HG02981 (cell line): ENCODE measurements around the gene HELB.

Source experiments
- ATAC-seq: cut with Tn5 transposase; IDR thresholded peaks from one replicate; pipeline ENCODE4 v1.9.1; 2021; ENCODE audit warnings: mild to moderate bottlenecking, moderate library complexity; ENCODE audit not compliant: unreplicated experiment

HELB gene

DNA sequence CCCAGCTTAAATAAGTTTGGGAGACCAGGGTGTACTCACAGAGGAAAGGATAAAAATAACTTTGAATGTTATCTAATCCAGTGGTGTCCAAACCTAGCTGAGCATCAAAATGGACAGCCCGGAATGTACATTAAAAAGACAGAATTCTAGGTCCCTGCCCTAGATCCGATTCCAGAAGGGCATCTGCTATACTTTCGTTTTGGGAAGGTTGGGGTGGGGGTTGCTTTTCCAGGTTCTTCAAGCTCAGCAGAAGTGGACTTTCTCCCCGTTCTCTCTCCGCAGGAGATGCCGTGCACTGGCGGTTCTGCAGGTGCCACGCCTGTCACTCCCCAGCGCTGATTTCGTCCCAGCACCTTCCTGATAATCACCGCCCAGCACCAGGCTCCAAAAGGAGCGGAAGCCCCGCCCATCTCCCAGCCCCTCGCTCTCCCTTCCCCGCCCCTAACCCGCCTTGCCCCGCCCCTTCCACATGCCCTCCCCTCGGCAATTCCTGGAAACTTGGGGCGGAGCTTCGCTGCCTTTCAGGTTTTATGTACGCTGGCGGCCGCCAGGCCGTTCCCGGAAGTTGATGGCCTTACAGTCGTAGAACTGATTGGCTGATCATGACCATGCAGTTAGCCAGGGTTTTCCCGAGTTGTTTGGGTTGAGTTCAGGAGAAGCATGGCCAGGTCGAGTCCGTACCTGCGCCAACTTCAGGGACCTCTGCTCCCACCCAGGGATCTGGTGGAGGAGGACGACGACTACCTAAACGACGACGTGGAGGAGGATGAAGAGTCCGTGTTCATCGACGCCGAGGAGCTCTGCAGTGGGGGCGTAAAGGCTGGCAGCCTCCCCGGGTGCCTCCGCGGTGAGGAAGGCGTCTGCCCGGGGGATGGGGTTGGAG is at the start of gene HELB:
HELB (plus strand) TSS at position 550 of the 883 bp plus-strand sequence; CDS start at position 661, 111 bp downstream.
- peak; percentile 92 for ATAC-seq

DNA sequence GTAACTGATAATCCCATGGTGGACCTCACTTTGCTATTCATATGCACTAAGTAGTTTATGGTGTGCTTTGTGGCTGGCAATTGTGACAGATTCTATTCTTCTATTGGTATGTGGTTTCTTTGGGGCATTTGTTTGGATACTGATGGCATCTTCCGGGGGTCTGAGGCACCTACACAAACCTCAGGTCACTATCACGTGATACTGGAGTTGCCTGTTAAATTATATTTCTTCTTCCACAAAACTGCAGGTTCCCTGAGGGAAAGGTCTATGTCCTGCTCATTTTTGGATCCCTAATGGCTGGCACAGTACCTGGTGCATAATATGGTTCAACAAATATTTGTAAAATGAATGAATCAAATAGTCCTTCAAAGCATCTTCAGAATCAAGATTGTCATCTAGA is 49.5 kb upstream of the HELB start:
- no peak for ATAC-seq

DNA sequence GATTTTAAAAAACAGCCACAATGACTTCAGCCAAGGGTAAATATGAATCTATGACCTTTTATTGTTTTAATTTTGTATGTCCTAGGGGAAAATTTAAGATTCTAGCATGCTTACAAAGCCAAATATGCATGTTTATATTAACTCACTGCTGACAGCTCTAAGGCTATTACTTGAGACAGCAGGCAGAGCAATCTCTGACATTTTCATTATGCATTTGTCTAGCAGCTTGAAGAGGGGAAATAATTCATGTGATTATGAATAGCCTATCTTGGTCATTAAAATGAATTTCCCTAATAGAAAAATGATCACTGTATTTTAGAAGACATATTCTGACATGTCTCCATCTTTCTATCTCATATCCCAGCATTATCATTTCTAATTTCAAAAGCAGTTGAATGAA is 46.6 kb upstream of the HELB start:
- ATAC-seq: no peak

DNA sequence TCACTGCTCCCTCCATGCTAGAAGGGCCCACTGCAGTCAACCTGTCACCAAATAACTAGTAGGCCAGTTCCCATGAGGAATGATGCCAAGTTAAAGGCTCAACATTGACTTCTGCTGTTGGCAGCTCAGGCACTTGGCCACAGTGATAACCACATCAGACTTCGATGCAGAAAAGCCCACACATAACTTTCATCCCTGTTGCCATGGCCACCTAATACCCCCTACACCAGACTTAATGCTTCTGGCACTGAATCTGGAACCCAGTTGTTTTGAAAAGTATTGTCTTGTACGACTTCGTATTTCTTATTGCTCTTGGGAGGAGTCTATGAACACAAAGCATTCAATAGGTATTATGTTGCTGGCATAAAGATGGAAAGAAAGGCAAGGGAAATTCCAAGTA is 44.3 kb upstream of the HELB start:
- ATAC-seq: no peak

DNA sequence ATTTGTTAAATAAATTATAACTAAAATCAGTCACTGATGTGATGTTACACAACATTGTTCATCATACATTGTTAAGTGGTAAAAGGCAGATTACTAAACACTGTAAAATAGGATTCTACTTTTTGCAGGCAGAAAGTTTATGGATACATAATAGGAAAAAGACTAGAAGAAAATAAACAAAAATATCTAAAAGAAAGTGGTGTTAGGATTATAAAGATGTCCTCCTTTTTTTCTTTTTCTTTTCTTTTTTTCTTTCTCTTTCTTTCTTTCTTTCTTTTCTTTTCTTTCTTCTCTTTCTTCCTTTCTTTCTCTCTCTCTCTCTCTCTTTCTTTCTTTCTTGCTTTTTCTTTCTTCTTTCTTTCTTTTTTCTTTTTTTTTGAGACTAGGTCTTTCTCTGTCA is 39.6 kb upstream of the HELB start:
- no peak for ATAC-seq

DNA sequence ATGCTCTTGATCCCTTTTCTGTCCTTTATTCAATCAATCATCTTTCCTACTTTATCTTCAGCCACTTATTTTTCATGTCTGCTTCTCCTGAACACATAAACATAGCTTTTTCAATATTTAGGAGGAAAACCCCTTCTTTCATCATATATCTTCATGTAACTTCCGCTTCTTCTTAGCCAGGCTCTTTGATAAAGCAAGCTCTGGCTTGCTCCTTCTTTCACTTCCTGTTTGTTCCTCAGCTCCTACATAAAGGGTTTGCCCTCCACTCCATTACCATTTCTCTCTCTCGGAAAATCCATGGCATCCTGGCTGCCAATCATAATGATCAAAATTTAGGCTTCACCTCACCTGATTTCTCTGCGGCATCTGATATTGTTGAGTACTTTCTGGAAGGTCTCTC is 33.7 kb upstream of the HELB start:
- no peak for ATAC-seq

DNA sequence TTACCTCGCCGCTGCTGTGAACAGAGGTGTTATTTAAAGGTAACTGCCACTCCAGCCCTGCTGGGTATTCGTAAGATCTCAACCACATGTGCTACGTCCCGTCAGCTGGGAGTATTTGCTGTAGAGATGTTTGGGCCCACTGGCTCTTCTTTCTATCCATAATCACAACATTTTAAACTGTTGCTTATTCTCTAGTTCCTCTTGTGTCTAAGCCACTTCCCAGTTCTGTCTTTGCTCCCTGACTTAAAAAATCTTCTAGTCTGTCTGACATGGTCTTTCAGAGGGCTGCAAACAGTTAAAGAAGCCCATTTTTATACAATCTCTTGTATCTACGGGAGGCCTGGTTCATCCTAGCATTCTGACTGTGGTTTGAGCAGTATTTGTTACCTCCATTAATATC is 33.2 kb upstream of the HELB start:
- ATAC-seq: no peak

DNA sequence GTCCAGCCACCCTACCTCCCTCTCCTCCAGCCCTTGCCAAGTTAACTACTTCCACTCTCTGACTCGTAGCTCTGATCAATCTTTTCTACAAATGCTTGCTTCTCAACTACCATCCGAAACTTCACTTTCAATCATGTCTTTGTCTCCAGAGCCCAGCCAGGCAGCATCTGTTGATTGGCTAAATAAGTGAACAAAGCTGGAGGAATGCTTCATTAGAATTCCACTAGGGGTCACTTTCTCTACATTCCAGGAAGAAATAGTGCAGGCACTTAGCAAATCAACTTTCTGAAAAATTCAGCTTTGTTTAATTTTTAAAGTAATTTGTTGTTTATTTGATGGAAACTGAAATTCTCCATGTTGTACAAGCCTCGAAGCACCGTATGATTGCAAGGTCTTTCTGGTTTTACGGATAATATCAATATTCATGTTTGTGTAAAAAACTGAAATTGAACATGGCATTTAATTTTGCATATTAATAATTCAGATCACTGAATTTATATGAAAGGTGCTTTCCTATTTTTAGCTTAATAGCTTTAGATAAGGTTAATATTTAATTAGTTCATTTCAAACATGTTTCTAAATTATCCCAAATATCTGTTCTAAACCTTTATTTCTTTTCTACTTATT is 32.4 kb upstream of the HELB start:
- peak; percentile 49 for ATAC-seq

DNA sequence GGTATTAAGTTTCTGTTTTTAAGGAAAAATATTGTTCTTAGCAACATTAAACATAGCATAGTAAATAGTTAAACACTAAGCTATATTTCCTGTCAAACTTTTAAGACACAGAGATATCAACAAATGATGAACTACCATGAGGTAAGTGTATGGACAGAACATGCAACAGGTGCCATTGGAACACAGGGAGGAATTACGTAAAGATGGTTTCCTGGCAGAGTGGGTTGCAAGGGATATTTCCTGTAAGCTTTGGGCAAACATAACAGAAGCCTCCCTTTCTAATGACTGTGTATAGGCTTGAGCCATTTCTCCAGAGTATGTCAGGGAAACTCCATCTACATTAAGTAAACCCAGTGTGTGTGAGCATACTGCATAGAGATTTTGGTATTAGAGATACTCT is 31.7 kb upstream of the HELB start:
- no peak for ATAC-seq

DNA sequence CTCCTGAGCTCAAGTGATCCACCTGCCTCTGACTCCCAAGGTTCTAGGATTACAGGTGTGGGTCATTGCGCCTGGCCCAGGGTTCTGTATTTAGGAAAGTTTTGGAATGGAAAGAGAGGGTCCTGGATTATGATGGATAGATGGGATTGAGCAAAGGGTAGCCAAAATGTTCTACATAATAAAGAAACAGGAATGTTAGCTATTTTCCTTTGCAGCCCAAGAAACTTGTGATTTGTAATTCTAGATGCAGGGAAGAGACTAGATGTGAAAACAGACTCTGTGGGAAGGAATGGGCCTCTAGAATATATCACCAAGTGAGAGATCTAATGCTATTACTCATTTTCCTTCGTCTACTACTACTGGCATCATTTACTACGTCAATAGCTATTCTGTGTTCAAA is 29.6 kb upstream of the HELB start:
- ATAC-seq: no peak

DNA sequence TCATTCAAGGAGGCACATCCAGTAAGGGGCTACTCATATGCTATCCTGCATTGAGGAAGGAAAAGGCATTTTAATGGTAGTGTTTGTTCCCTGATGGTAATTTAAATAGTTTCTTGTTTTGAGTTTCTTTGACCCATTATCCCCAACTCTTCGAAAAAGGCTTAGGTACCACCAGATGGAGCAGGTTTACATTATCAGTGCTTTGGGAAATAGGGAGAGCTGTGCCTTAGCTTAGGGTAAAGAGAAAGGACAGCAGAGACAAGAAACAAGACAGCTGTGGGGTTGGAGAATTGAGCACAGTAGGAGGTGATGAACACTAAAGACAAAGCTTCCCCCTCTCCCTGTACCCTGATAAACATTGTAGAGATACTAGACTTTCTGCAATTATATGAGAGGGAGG is 29.1 kb upstream of the HELB start:
- no peak for ATAC-seq

DNA sequence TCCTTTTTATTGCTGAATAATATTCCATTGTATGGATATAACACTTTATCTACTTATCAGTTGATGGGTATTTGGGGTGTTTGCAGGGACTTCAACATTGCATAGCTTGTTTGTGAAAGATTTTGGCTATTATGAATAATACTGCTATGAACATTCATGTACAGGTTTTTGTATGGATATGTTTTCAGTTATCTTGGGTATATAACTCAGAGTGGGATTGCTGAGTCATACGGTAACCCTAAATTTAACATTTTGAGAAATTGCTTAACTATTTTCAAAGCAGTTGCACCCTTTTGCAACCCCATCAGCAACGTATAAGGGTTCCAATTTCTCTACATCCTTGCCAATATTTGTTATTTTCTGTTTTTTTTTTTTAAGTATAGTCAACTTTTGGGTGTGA is 27.3 kb upstream of the HELB start:
- no peak for ATAC-seq

DNA sequence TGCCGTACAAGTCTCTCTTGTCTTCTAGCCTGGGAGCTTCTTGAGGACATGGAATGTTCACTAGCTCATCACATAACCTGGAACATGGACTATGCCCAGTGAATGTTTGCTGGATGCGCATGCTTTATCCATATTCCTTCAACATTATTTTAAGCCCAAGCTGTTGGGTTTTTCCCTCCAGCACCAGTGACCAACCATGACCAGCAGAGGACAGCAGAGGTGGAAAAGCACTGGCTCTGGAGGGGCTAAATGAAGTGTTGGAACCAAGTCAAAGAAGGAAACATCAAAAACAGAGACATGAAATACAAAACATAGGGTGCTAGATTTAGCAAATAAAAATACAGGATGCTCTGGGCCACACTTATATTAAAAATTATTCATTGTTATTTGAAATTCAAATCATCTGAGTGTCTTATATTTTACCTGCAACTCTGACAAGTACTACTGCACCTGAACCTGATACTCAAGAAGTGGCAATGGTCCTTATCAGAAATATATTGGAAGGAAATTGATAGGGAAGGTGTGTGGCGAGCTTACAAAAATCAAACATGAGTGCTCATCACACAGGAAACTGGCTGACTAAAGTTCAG is 23.1 kb upstream of the HELB start:
- no peak for ATAC-seq

DNA sequence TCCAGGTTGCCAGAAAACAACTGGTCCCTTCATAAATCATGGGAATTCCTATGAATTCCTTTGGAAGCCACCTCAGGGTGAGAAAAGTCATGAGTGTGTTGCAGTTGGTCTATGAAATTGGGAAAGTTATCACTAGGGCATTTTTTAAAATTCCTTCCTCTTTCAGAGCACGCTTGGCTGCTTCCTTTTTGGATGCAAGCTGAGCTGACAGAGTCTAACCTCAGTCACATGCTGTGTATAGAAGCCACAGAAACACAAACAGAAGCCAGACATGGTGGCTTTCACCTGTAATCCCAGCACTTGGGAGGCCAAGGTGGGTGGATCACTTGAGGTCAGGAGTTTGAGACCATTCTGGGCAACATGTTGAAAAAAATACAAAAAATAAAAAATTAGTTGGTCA is 21.7 kb upstream of the HELB start:
- no peak for ATAC-seq

DNA sequence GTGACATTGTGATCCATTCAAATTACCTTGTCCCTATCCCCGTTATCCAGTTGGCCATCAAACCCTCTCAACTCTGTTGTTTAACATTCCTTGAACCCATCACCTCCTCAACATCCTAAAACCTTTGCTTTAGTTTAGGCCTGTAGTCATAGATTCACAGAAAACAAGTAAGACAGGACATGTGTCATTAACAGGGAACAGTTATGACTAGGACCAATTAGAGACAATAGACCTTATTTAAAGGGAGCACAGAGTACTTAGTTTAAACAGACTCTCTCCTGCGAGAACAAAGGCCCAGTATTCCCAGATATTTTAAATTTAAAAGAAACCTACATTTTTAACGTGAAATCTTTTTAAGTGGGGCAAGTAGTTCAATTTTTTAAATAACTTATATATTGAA is 20.0 kb upstream of the HELB start:
- ATAC-seq: no peak

DNA sequence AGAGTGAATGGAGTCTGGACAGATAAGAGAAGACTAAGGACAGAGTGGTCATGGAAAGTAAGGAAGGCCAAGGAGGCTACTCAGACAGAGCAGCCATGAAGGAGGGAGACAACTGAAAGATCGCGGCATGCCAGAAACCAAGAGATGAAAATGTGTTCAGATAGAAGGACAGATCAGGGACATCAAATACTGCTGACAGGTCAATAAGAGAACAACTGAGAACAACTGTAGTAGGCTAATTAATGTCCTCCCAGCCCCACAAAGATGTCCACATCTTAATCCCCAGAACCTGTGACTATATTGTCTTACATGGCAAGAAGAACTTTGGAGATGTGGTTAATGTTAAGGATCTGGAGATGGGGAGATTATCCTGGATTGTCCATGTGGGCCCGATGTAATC is 15.0 kb upstream of the HELB start:
- no peak for ATAC-seq

DNA sequence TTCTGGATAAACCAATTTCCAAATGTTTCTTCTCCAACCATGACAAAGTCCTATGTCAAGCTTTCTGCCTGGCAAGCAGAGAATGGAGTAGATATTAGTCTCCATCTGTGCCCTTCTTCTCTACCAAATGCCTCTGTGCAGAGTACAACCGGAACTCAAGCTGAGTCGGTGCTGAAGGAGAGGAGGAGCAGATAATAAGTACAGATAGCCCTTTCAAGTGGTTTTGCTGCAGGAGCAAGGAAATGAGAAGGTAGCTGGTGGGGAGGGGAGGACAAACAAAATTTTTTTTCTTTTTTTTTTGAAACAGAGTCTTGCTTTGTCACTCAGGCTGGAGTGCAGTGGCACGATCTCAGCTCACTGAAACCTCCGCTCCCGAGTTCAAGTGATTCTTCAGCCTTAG is 14.2 kb upstream of the HELB start:
- no peak for ATAC-seq

DNA sequence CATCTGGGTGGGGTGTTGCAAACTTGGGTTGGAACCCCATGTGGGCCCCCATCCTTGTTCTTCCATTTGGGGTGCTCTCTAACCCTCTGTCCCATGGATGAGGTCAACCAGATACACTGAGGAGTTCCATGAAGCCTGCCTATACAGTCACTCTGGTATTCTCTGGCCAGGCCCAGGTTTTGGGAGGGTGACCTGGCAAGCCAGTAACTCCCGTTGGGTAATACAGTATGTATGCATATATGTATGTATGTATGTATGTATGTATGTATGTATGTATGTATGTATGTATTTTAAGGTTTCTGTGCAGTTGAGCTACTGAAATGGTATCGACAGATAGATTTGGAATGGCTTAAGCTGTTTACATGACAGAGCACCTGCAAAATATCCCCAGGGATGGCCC is 12.8 kb upstream of the HELB start:
- ATAC-seq: no peak

DNA sequence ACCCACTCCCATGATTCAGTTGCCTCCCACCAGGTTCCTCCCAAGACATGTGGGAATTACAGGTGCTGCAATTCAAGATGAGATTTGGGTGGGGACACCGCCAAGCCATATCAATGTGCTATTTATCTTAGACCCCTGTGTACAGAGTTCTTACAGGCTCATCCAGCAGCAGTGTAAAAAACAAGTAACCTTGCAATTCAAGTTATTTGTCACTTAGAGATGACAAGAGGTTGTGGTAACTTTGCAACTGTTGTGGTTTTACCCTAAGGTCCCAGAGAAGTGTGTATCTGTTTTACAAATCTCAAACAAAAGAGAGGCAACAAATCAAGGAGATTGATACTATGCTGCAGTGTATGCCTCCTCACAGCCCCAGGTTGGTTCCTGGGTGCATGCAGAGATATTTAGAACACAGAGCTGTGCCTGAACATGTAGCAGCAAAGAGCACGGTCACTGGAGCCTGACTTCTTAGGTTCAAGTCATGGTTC is 11.5 kb upstream of the HELB start:
- ATAC-seq: no peak

DNA sequence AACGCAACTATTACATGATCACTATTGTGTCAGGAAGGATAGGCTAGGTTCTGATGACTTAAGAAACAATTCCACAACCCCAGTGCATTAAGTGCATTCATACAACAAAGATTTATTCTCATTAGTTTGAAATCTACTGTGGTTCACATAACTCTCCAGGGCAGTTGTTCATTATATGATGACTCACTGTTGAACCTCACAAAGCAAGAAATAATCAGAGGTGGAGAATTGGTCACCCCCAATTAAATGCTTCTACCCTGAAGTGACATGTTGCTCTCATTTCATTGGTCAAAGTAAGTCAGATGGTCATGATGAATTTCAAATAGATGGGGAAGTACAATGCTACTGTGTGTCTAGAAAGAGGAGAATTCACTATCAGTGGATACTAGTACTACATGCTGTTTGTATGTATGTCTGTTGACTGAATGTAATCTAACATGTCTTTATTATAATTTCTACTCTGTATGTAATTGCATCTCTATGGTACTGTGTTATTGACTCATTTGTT is 6.1 kb upstream of the HELB start:
- ATAC-seq: no peak

DNA sequence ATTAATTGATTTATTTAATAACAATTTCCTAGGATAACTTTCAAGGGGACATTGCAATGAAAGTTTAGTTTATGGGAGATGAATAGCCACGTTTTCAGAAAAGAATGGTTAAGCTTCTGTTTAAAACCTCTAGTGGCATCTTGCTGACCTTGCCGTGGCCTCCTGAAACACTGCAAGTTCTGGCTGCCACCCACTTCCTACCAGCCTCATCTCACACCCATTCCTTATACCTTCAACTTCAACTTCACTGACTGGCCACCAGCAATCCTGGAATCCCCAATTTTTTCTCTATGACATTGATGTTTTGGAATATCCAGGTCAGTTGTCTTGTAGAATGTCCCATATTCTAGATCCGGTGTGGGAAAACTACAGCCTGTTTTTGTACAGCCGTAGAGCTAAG is 5.2 kb upstream of the HELB start:
- ATAC-seq: no peak

DNA sequence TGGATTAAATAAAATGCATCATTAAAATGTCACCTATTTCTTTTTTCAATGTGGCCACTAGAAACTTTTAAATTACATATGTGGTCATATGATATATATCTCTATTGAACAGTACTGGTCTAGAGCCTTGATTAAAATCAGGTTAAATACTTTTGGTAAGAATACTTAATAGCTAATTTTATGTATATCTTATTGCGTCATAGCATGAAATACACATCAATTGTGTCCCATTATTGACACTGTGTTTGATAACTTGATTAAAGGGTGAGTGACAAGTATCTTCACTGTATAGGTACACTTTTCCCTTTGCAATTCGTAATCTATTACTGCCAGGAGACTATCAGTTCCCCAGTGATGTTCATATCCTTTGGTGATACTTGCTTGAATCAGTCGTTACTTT is 4.4 kb upstream of the HELB start:
- no peak for ATAC-seq
